Tibial nerve (tissue), 4 donors: Measurements from ENCODE around the gene FOXJ3.

Experiments
- EP300 ChIP-seq, 2 donors: sonication (generic); formaldehyde crosslinking; IDR thresholded peaks; one replicate each; pipeline ENCODE4 v1.6.1; 2017; ENCODE audit warnings: antibody characterized with exemption in 2 of 2, mild to moderate bottlenecking in 1 of 2
- TF ChIP-seq, protein P1 (sequence below), 5 experiments: fragments of 200-600 bp in 3 of 5; fragments of 450-650 bp in 2 of 5; sonication (generic) in 3 of 5; IDR thresholded peaks; one replicate each; pipeline ENCODE4 v1.5.1; 2016 to 2019; ENCODE audit warnings: antibody characterized with exemption in 5 of 5, mild to moderate bottlenecking in 3 of 5, moderate library complexity in 2 of 5

- TF ChIP-seq, protein P1, sequence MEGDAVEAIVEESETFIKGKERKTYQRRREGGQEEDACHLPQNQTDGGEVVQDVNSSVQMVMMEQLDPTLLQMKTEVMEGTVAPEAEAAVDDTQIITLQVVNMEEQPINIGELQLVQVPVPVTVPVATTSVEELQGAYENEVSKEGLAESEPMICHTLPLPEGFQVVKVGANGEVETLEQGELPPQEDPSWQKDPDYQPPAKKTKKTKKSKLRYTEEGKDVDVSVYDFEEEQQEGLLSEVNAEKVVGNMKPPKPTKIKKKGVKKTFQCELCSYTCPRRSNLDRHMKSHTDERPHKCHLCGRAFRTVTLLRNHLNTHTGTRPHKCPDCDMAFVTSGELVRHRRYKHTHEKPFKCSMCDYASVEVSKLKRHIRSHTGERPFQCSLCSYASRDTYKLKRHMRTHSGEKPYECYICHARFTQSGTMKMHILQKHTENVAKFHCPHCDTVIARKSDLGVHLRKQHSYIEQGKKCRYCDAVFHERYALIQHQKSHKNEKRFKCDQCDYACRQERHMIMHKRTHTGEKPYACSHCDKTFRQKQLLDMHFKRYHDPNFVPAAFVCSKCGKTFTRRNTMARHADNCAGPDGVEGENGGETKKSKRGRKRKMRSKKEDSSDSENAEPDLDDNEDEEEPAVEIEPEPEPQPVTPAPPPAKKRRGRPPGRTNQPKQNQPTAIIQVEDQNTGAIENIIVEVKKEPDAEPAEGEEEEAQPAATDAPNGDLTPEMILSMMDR (IDR thresholded peaks at IDR 0.05), result no peak
- TF ChIP-seq EP300 (IDR thresholded peaks at IDR 0.05), result no peak
Measured at GRCh38 chr1:42240966-42241755, 93.9 kb downstream of the FOXJ3 start.
